Stimulated activated CD4-positive, alpha-beta T cell treated with anti-CD3 and anti-CD28 coated beads, Interleukin-4, amount 100 ng/mL, for 24 hours (primary cell): ENCODE measurements around the gene DOCK1.

Experiments used
- DNase-seq: peaks from one replicate; pipeline ENCODE4 v3.0.0-alpha.2; 2020

DOCK1 gene

GRCh38 chr10:127376071-127376470, 470.8 kb downstream of the DOCK1 start:
- no peak for DNase-seq

DNA sequence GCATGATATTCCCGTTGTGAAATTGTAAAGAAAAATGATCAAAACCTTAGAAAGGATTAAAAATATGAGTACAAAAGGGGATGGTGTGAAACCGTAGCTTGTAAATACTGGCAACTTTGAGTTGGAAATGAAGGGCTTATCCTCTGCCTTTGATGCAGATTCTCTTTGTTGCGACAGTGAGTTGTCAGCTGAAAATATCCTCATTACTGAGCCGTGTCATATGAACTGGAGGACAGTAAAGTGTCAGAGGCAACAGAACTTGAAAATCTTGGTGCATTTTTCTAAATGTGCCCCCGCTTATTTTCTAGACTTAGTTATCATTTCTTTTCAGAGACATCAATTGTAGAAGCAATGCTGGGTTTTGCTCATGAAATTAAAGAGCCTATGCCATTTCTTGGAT, 473.4 kb downstream of the DOCK1 start:
- no peak for DNase-seq

- no peak for DNase-seq
These were observed 479.3 kb downstream of the DOCK1 start for GRCh38 chr10:127384532-127384931.

DNA sequence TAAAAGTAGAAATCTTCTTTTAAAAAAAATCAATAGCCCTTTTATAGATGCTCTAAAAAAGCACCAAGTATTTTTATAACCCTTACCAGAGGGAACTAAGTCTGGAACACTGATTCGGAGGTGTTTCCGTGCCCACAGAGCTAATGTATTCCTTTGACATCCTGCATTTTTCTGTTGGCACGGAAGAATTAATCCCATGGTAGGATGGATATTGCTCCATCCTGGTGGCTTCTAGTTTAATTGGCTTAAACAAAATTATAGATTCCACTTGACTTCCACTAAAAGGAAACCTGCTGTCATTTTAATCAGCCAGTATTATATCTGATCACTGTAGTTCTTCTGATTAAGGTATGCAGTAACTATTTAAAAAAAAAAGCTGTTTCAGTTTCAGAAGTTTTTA, 479.8 kb downstream of the DOCK1 start:
- no peak for DNase-seq

DNA sequence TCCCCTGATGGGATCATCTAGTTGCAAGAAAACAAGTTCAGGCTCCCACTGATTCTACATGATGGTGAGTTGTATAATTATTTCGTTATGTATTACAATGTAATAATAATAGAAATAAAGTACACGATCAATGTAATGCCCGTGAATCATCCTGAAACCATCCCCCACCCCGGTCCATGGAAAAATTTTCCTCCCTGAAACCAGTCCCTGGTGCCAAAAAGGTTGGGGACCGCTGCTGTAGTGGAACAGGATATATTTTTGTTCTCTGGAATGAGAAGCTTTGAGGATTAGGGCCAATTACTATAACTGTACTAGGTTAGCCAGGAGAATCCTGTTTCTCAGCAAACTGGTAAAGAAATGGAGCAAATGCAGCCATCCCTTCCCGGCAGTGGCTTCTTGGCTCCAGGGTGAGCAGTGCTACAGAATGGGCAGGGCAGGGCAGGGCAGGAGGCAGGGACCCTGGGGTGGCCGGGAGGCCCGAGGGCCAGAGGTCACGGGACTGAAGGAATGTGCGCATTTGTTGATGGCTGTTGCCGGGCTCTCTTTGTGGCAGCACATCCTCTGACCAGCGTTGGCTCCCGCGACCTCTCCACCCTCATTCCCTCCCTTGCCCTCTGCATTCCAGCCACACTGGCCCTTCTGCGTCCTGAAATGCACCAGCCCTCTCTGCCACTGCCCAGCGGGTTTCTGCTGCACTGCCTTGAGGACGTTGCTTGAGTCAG, 481.5 kb downstream of the DOCK1 start:
- no peak for DNase-seq

DNA sequence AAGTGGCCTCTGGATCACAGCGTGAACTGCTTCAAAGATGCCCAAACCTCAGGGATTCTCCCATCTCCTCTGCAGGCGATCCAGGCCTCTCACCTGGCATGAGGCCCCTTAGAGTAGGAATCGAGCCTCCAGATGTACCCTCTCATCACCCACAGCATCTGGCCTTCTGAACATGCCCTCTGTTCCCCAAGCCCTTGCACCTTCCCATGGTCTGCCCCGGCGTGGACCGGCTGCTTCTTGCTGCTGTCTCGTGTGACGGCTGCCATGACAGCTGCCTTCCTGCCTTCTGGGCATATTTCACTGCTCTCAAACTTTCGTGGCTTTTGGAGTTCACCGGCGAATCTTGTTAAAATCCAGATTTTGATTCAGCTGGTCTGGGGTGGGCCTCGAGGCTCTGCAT, 486.6 kb downstream of the DOCK1 start:
- DNase-seq: no peak

DNA sequence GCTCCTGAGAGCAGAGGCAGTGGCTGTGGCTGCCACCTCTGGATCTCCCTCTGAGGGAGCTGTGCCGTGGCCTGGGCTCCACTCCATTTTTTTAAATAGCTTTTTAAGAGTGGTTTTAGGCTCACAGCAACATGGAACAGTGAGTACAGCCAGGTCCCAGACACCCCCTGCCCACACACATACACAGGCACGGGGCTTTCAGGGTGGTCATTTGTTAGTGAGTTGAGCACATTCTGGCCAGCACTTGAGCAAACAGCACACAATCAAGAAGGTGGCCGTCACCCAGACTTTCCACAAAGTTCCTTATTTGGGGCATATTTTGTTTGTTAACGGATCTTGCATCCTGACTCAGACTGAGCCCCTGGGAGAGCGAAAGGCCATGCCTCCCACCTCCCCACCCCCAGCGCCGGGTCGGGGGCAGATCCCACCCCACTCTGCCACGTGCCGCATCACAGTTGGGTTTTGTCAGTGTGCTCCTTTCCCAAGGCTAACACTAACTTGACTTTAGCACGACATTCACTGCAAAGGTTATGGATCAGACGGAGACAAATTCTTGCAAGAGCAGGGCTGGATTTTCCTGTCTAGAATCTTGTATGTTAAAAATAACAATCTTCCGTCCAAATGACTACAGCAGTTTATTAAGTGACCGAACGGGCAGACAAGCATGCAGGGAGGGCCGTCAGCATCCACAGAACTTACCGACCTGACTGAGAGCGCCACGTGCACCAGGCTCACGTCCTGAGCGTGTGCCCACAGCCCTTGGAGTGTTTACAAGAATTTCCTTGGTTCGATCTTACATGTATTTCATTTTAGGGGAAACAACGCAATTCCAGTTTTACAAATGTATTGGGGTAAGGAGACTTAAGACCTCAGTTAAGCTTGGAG, 487.4 kb downstream of the DOCK1 start:
- DNase-seq: no peak

DNA sequence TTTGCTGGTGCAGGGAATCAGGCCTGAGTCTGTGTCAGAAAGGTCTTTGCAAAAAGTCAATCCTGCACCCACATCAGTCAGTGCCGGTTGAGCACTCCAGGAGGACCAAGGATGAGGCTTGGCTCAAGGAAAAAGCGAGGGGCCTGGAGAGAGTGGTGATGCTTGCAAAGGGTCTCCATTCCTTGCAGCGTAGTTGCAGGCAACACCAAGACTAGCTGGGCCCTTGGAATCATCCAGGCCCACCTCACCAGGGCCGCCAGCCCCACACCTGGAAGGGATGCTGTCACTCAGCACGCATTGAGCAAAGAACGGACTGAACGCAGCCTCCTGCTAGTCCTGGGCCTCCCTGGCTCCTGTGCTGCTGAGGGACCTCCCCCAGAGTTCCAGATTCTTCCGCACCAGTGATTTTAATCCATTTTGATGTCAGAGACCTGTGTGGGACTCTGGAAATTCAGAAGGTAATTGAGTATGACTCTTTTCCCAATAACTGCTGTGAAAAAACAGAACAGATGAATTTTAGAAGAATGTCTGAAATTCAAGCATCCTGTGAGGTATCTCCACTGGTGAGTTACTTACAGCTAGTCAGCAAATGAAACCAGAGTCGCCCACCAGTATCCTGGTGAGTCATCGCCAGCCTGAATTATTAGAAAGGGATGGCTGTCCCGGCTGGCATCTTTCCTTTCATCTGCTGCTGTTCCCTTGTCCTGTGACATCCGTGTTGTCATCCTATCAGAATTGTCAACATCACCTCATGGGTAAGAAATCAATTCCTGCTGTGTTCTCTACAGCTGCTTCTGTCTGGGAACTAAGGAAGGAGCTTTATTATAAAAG, 493.1 kb downstream of the DOCK1 start:
- DNase-seq: no peak

DNA sequence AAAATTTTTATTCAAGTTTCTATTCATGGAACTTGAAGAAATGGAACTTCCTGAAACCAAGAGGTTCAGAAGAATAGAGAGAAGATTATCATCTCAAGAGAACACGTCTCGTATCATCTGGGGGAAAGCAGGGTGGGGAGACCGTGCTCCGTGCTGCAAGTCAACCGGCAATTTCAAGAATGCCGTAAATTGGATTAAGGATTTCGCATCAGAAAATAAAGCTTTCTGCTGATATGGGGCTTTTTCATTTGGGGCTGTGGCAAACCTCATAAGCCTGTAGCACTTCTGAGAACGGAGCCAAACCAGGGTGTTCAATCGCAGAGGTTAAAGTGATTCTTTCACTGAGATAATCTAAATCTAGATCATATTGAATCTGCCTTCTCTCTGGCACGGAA, 493.7 kb downstream of the DOCK1 start:
- DNase-seq: no peak

- DNase-seq: no peak
These were observed 494.4 kb downstream of the DOCK1 start for GRCh38 chr10:127399668-127400067.

DNA sequence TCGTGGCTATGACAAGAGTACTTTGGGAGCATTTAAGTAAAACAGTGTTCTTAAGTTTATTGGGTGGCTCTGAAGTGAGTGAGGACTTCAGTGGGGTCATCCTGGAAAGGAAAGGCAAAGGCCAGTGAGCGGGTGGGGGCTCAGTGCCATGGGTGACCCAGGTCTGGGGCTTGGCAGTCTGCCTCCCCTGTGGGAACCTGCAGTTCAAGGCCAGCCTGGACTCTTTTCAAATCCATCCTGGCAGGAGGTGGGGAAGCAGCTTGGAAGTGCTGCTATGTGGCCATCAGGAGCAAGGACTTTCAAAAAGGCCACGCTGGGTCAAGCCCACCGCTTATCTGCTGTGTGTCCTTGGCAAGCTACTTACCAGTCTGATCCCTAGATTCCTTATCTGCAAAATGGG, 495.0 kb downstream of the DOCK1 start:
- DNase-seq: no peak

GRCh38 chr10:127402596-127403409, 497.6 kb downstream of the DOCK1 start:
- DNase-seq: no peak

DNA sequence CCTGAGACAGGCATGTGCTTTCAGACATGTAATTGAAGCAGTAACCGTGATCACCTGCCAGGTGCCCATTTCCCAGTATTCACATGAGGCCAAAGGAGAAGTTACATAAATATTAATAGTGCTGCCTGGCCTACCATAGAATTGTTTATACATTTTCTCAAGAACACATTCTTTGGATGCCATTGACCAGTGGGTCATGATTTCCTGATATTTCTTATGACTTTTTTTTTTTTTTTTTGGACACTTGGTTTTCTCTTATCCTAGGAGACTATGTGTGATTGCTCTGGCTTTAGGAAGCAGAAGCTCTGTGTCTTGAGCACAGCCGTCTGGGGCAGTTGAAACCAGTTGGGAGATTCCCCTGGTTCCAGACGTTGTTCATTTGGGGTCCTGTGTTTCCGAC, 500.0 kb downstream of the DOCK1 start:
- DNase-seq: no peak

- DNase-seq: no peak
These were observed 500.9 kb downstream of the DOCK1 start for GRCh38 chr10:127406018-127406550.

GRCh38 chr10:127407551-127407950, 502.3 kb downstream of the DOCK1 start:
- DNase-seq: no peak

DNA sequence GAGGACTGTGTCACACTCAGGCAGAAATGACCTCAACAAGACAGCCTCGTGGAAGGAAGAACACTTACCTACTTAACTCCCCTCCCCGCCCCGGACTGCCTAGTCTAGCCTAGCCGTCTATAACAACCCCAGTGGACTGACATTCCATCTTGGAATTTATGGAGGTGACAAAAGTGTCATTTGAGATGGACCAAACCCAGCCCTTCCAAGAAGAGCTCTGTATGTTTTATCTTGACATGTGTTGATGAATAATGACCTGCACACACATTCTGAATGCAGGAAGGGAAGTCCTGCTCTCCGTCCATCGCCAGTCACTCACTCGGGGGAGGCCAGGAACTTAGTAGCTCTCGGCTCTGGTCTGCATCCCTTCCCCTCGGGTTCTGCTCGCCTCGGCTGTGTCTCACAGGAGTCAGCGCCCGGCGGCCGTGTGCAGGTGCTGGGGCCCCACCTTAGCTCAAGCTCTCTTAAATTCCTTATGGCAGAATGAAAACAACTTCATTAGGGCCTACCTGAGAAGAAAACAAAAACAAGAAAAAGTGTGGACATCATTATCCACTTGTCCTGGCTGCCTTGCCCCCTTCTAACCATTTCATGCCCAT, 503.0 kb downstream of the DOCK1 start:
- DNase-seq: no peak

DNA sequence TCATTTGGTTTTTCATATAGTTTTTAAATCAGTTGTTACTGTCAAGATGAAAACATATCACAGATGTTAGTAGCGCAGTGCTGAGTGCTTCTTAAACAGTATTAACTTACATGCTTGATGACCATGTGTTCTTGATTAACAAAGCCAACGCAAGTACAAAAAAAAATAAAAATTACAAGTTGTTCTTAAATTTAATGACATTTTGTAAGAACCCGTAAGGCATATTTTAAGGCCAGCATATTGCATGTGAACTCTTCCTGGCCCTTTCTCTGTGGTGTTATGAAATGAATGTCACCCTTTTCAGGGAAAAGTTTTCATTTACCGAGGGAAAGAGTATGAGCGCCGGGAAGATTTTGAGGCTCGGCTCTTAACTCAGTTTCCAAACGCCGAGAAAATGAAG, 503.5 kb downstream of the DOCK1 start:
- DNase-seq: no peak

DNA sequence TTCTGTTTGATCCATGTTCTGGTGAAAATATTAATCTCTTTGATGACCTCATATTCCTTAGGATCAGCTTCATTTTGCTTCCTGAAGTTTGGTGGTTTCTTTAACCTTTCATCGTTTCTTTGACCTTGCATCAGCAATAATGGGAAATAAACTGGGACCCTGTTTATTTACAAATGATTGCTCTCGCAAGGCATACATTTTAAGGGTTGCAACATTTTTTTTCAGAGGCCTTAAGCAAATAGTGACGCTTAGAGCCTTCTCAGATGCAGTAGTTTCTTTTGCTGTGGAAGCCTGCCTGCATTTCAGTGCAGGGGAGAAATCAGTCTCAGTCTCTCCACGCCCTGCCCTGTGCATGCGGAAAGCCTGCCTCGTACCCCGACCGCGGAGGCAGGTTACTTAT, 504.8 kb downstream of the DOCK1 start:
- no peak for DNase-seq

DNA sequence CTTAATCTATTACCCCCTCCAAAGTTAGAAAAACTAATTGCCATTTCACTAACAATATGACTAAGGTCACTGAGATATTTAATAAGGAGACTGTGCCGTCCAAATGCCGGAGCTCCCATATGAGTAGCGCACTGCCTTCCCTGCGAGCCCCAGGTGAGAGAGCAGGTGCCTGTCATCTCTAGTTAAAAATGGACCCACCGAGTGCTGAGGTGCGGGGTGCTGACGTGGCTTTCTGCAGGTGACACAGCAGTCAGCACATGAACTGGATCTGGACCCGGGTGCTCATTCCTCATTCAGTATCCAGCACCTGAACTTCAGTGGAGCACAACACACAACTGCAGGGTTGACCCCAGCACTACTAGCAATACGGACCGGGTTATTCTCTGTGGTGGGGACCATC, 505.8 kb downstream of the DOCK1 start:
- no peak for DNase-seq

- DNase-seq: no peak
These were observed 508.1 kb downstream of the DOCK1 start for GRCh38 chr10:127413326-127413725.

GRCh38 chr10:127414024-127414423, 508.8 kb downstream of the DOCK1 start:
- no peak for DNase-seq

GRCh38 chr10:127415116-127415515, 509.9 kb downstream of the DOCK1 start:
- DNase-seq: no peak
